HepG2 (cell line): ENCODE measurements around the gene TCF19. TPM values are rescaled to one million over a fixed set of nuclear protein-coding genes. Genes with fewer than 3 reads are reported as not detected.

ENCODE experiments used
- ATAC-seq: fragments of 200-7000 bp; cut with Tn5 transposase; 3 replicates; pipeline ENCODE4 v1.9.1; 2020; ENCODE audit warnings: mild to moderate bottlenecking, moderate library complexity
- BruUV-seq: library from RNA; stranded (reverse); fragments of 400-500 nt; replicated peaks from 2 replicates; lab custom pipeline; 2021; lab: Mats Ljungman, UMichigan
- CTCF ChIA-PET: fragments of 300-600 bp; formaldehyde crosslinking; extraction: SDS; loops from one replicate; lab custom pipeline; 2021; ENCODE audit warnings: low total read pairs, inconsistent platforms, low intra/inter-chr PET ratio; lab: Yijun Ruan, JAX
- POLR2A ChIA-PET: fragments of 350-600 bp; sonication (Branson Sonifier 250); formaldehyde crosslinking; loops from one replicate; lab custom pipeline; 2020; ENCODE audit warnings: antibody characterized with exemption, inconsistent platforms; lab: Yijun Ruan, JAX
- DNase-seq: peaks from one replicate; pipeline ENCODE4 v3.0.0-alpha.2; 2015; ENCODE audit warnings: low spot score
- FAIRE-seq: peaks from 3 replicates; lab custom pipeline; 2011; peaks lifted over from hg19 to GRCh38; lab: Jason Lieb, UNC
- H2AFZ ChIP-seq: one replicate; pipeline ENCODE4 v1.6.1; 2011; ENCODE audit warnings: low read length, inconsistent platforms
- H3K27ac ChIP-seq: fragments of 300-600 bp; 3 replicates; pipeline ENCODE4 v1.8.0; 2011; ENCODE audit warnings: mixed run types, mild to moderate bottlenecking, mixed read lengths, low read length, inconsistent platforms; ENCODE audit not compliant: insufficient read depth; ENCODE audit errors: extremely low read length
- H3K27me3 ChIP-seq, 2 experiments: fragments of 200-600 bp in 1 of 2; 2 replicates in 1 of 2; 3 replicates in 1 of 2; pipeline versions ENCODE4 v1.6.0 to v1.8.0; 2011; ENCODE audit warnings: low read length in 2 of 2, mild to moderate bottlenecking in 2 of 2, moderate library complexity in 2 of 2, inconsistent platforms in 1 of 2; ENCODE audit not compliant: insufficient read depth in 2 of 2, control insufficient read depth in 1 of 2
- H3K36me3 ChIP-seq, 2 experiments: fragments of 200-600 bp in 1 of 2; replicated peaks in 1 of 2; 2 replicates in 1 of 2; 3 replicates in 1 of 2; pipeline versions ENCODE4 v1.5.1 to v1.8.0; 2011; ENCODE audit warnings: low read length in 2 of 2, inconsistent platforms in 1 of 2; ENCODE audit not compliant: insufficient read depth in 2 of 2, control insufficient read depth in 1 of 2
- H3K4me1 ChIP-seq: 2 replicates; pipeline ENCODE4 v1.5.1; 2012; ENCODE audit warnings: low read length, inconsistent platforms; ENCODE audit not compliant: insufficient read depth
- H3K4me2 ChIP-seq: 2 replicates; pipeline ENCODE4 v1.6.0; 2011; ENCODE audit warnings: low read depth, low read length, inconsistent platforms
- H3K4me3 ChIP-seq, 3 experiments: fragments of 200-600 bp in 1 of 3; sonication (generic), shearing (Covaris generic) in 1 of 3; replicated peaks in 1 of 3; 2 replicates each; pipeline ENCODE4 v1.5.1; 2011 to 2016; ENCODE audit warnings: low read length in 3 of 3, inconsistent platforms in 2 of 3, low read depth in 2 of 3, mild to moderate bottlenecking in 2 of 3, control low read depth in 1 of 3, mixed read lengths in 1 of 3; ENCODE audit not compliant: insufficient read depth in 1 of 3
- H3K79me2 ChIP-seq: one replicate; pipeline ENCODE4 v1.6.1; 2011; ENCODE audit warnings: low read length, inconsistent platforms; ENCODE audit not compliant: insufficient read depth
- H3K9ac ChIP-seq: 2 replicates; pipeline ENCODE4 v1.6.0; 2011; ENCODE audit warnings: mild to moderate bottlenecking, low read depth, low read length, inconsistent platforms; ENCODE audit not compliant: insufficient read depth
- H3K9me3 ChIP-seq: 2 replicates; pipeline ENCODE4 v1.5.1; 2012; ENCODE audit warnings: mild to moderate bottlenecking, low read length
- H4K20me1 ChIP-seq: 2 replicates; pipeline ENCODE4 v1.6.0; 2011; ENCODE audit warnings: inconsistent platforms, mild to moderate bottlenecking, low read length, moderate library complexity; ENCODE audit not compliant: insufficient read depth
- CHD4 ChIP-seq: fragments of 200-600 bp; sonication (generic); IDR thresholded peaks from 2 replicates; pipeline ENCODE4 v1.7.0; 2017; ENCODE audit warnings: mild to moderate bottlenecking, low read length, borderline replicate concordance
- ETV6 ChIP-seq: sonication (generic); formaldehyde crosslinking; conservative IDR thresholded peaks from 2 replicates; pipeline ENCODE4 v1.4.0; 2020; ENCODE audit warnings: missing genetic modification reagents
- NR2C2 ChIP-seq: sonication (generic); formaldehyde crosslinking; IDR thresholded peaks from 2 replicates; pipeline ENCODE4 v1.4.0; 2020; ENCODE audit warnings: missing genetic modification reagents, mild to moderate bottlenecking, moderate library complexity, borderline replicate concordance
- NR2F6 ChIP-seq, 2 experiments: IDR thresholded peaks; 2 replicates each; pipeline ENCODE4 v1.6.1; 2016; ENCODE audit warnings: antibody characterized with exemption in 1 of 2, mild to moderate bottlenecking in 1 of 2
- POGZ ChIP-seq: sonication (generic); formaldehyde crosslinking; IDR thresholded peaks from 2 replicates; pipeline ENCODE4 v1.4.0; 2020; ENCODE audit warnings: mild to moderate bottlenecking, missing genetic modification reagents
- POLR2A ChIP-seq, 2 experiments: IDR thresholded peaks; 2 replicates each; pipeline ENCODE4 v1.6.1; 2011; ENCODE audit warnings: low read depth in 2 of 2, low read length in 2 of 2, mild to moderate bottlenecking in 1 of 2, moderate library complexity in 1 of 2; ENCODE audit not compliant: insufficient read depth in 1 of 2
- PTBP1 ChIP-seq: fragments of 200-400 bp; formaldehyde crosslinking; IDR thresholded peaks from 2 replicates; pipeline ENCODE4 v1.6.1; 2018; ENCODE audit warnings: low read length, low read depth; ENCODE audit not compliant: poor library complexity, severe bottlenecking
- ZBTB49 ChIP-seq: sonication (generic); formaldehyde crosslinking; IDR thresholded peaks from 2 replicates; pipeline ENCODE4 v1.4.0; 2020; ENCODE audit warnings: missing genetic modification reagents, borderline replicate concordance
- ZNF350 ChIP-seq: sonication (generic); formaldehyde crosslinking; IDR thresholded peaks from 2 replicates; pipeline ENCODE4 v1.4.0; 2020; ENCODE audit warnings: mild to moderate bottlenecking, low read depth, missing genetic modification reagents, borderline replicate concordance
- ZNF354B ChIP-seq: sonication (generic); formaldehyde crosslinking; IDR thresholded peaks from 2 replicates; pipeline ENCODE4 v1.8.0; 2022; ENCODE audit warnings: mild to moderate bottlenecking, missing genetic modification reagents
- ZNF615 ChIP-seq: sonication (generic); formaldehyde crosslinking; IDR thresholded peaks from 2 replicates; pipeline ENCODE4 v1.5.0; 2020; ENCODE audit warnings: mild to moderate bottlenecking, missing genetic modification reagents, borderline replicate concordance
- ZNF652 ChIP-seq: IDR thresholded peaks from 2 replicates; pipeline ENCODE4 v1.6.1; 2016; ENCODE audit warnings: low read depth, borderline replicate concordance
- ZNF709 ChIP-seq: sonication (generic); formaldehyde crosslinking; IDR thresholded peaks from 2 replicates; pipeline ENCODE4 v1.5.0; 2020; ENCODE audit warnings: mild to moderate bottlenecking, missing genetic modification reagents
- ZNF777 ChIP-seq: sonication (generic); formaldehyde crosslinking; IDR thresholded peaks from 2 replicates; pipeline ENCODE4 v1.4.0; 2020; ENCODE audit warnings: missing genetic modification reagents
- WGBS: methylation state at CpG from one replicate; pipeline ENCODE4 v1.1.6; 2017; ENCODE audit warnings: low lambda C conversion rate; 5-methylcytosine and 5-hydroxymethylcytosine counted together
- in situ Hi-C: cut with HindIII; loops from 2 replicates; pipeline ENCODE4 v1.10.0; 2017; ENCODE audit warnings: low pct_unique_long_range_greater_than_20kb; ENCODE audit not compliant: extremely low pct_ligation_motif_present
- intact Hi-C: fragments of 100-400 bp; cut with micrococcal nuclease; formaldehyde crosslinking; loops from one replicate; pipeline ENCODE4 v1.10.0; 2022; ENCODE audit not compliant: unreplicated experiment
- polyA plus RNA-seq, 8 experiments: library from polyadenylated mRNA; depleted of rRNA in 3 of 8; stranded (reverse) in 7 of 8; unstranded in 1 of 8; fragments of >200 nt; fragmentation: Illumina TruSeq in 4 of 8; extraction: Trizol in 4 of 8; gene quantifications; 2 replicates each; pipeline versions ENCODE4 v1.2.1 to v1.2.3, GENCODE V29; 2011 to 2016; ENCODE audit warnings: low read depth in 4 of 8, missing spikeins in 1 of 8, mixed read lengths in 1 of 8; ENCODE audit not compliant: insufficient read depth in 1 of 8
- total RNA-seq, 5 experiments: library from RNA; depleted of rRNA; stranded (reverse); fragments of >200 nt; fragmentation: Illumina TruSeq; extraction: Trizol; gene quantifications; 2 replicates each; pipeline ENCODE4 v1.2.3, GENCODE V29; 2016; ENCODE audit warnings: low read depth in 1 of 5

The TCF19 gene
- total and polyA plus RNA-seq, 2 of the 13 experiments (the other 11 are each of a cell fraction or from before 2014, with no cell fraction given): 4.9 to 22.2 TPM

- TF ChIP-seq ZNF615 (CRISPR knock-in tag) (no peak), POLR2A (IDR thresholded peaks at IDR 0.05; ENCODE audit: insufficient read depth in 1 of 2, low read depth in 2 of 2, low read length in 2 of 2) (no peak), PTBP1 (no peak), POGZ (no peak), ETV6 (CRISPR knock-in tag) (no peak), CHD4 (no peak)
These were observed 16.0 kb upstream of the TCF19 start (continued) for GRCh38 chr6:31142361-31142761.

GRCh38 chr6:31143148-31143547 is 15.2 kb upstream of the TCF19 start:
- no peak overlapping the region for H2AFZ ChIP-seq
- H3K4me2 ChIP-seq: no peak overlapping the region
- H4K20me1 ChIP-seq: no peaks in the 10 kb centered on the region
- H3K9ac ChIP-seq: no peak overlapping the region
- H3K36me3 ChIP-seq: peaks cover 4 to 18% of the 10 kb centered on the region in 2 experiments; a peak in 4 of 5 replicates
- no peak for DNase-seq
- 87% methylated on average over 11 of the region's 11 CpGs for WGBS
- in situ Hi-C loops (no loop called here), intact Hi-C loops (loop anchor here (2.0 kb wide), 1 partner anchor 16 kb away; no protein-coding TSS in a partner anchor)
- H3K27me3 ChIP-seq: no peaks in the 10 kb centered on the region
- CTCF ChIA-PET: no interaction called here
- no peaks in the 10 kb centered on the region for H3K79me2 ChIP-seq
- POLR2A ChIA-PET: no interaction called here
- no TSS peak for BruUV-seq
- no peaks in the 10 kb centered on the region for H3K4me1 ChIP-seq
- TF ChIP-seq NR2C2 (CRISPR knock-in tag) (no peak), ZNF777 (CRISPR knock-in tag) (no peak), ZNF652 (CRISPR knock-in tag) (peak; percentile 34; the same call in 1 of the 2 replicates), ZNF354B (CRISPR knock-in tag) (no peak), ZNF350 (no peak), ZNF709 (CRISPR knock-in tag) (no peak), NR2F6 (IDR thresholded peaks at IDR 0.05) (no peak), NR2F6 (CRISPR knock-in tag; IDR thresholded peaks at IDR 0.05) (no peak), ZBTB49 (no peak)
- TF ChIP-seq, all 625 proteins: peak for 1
- Histone ChIP-seq H3K27ac (no peak overlapping the region), H3K9me3 (no peaks in the 10 kb centered on the region), H3K4me3 (no peak overlapping the region)
- ATAC-seq: no peak
- no peak for FAIRE-seq
